ENCODE data around the gene FUT7.
"Not testable (repeated sequence)": the region's sequence is repeated elsewhere in the genome, so short reads cannot be mapped to it uniquely, and the experiment has no call there.

Gene FUT7

GRCh38 chr9:137066096-137066861, 34.4 kb upstream of the FUT7 start:
- DNase-seq (ENCODE audit: low spot score), result no peak

- no peak for DNase-seq (ENCODE audit: low spot score)
Observed at GRCh38 chr9:137065336-137065967, 33.6 kb upstream of the FUT7 start.

GRCh38 chr9:137064880-137065164, 32.9 kb upstream of the FUT7 start:
- no peak for DNase-seq (ENCODE audit: low spot score)

- peak; percentile 84 for DNase-seq (ENCODE audit: low spot score)
Observed at GRCh38 chr9:137064027-137064879, 32.4 kb upstream of the FUT7 start.

GRCh38 chr9:137063311-137064026, 31.6 kb upstream of the FUT7 start:
- no peak for DNase-seq (ENCODE audit: low spot score)

- not testable (repeated sequence) for DNase-seq (ENCODE audit: low spot score)
Observed at GRCh38 chr9:137062798-137063197, 30.9 kb upstream of the FUT7 start.

GRCh38 chr9:137062384-137062783, 30.5 kb upstream of the FUT7 start:
- DNase-seq (ENCODE audit: low spot score), result no peak

GRCh38 chr9:137058521-137059234, 26.8 kb upstream of the FUT7 start:
- no peak for DNase-seq (ENCODE audit: low spot score)

- no peak for DNase-seq (ENCODE audit: low spot score)
Observed at GRCh38 chr9:137057545-137057944, 25.7 kb upstream of the FUT7 start.

- DNase-seq (ENCODE audit: low spot score), result no peak
Observed at GRCh38 chr9:137056739-137057415, 25.0 kb upstream of the FUT7 start.

GRCh38 chr9:137055385-137056364, 23.8 kb upstream of the FUT7 start:
- no peak for DNase-seq (ENCODE audit: low spot score)

- no peak for DNase-seq (ENCODE audit: low spot score)
Observed at GRCh38 chr9:137054932-137055384, 23.1 kb upstream of the FUT7 start.

- no peak for DNase-seq (ENCODE audit: low spot score)
Observed at GRCh38 chr9:137053944-137054931, 22.4 kb upstream of the FUT7 start, which contains the start of gene ENTPD2. Gene ENTPD2 (minus strand): TSS chr9:137054061. CDS start chr9:137053997, 64 bp downstream.

- DNase-seq (ENCODE audit: low spot score), result peak; percentile 50
Observed at GRCh38 chr9:137052998-137053943, 21.4 kb upstream of the FUT7 start.

GRCh38 chr9:137052293-137052692, 20.4 kb upstream of the FUT7 start:
- DNase-seq (ENCODE audit: low spot score), result no peak

GRCh38 chr9:137051145-137051724, 19.3 kb upstream of the FUT7 start:
- peak; percentile 89 for DNase-seq (ENCODE audit: low spot score)

- DNase-seq (ENCODE audit: low spot score), result no peak
Observed at GRCh38 chr9:137050570-137050969, 18.7 kb upstream of the FUT7 start.

All from RKO (cell line).